Activated CD4-positive, alpha-beta T cell treated with anti-CD3 and anti-CD28 coated beads, Interleukin-2, amount 50 U/mL, for 24 hours (primary cell): ENCODE data around the gene NUTM2F.
"Not testable (repeated sequence)": the region's sequence is repeated elsewhere in the genome, so short reads cannot be mapped to it uniquely, and the experiment has no call there.

ENCODE experiments used
- DNase-seq, 2 donors: peaks; one replicate each; pipeline ENCODE4 v3.0.0-alpha.2; 2020; ENCODE audit warnings: low read depth in 1 of 2, low spot score in 1 of 2

The NUTM2F gene

DNA sequence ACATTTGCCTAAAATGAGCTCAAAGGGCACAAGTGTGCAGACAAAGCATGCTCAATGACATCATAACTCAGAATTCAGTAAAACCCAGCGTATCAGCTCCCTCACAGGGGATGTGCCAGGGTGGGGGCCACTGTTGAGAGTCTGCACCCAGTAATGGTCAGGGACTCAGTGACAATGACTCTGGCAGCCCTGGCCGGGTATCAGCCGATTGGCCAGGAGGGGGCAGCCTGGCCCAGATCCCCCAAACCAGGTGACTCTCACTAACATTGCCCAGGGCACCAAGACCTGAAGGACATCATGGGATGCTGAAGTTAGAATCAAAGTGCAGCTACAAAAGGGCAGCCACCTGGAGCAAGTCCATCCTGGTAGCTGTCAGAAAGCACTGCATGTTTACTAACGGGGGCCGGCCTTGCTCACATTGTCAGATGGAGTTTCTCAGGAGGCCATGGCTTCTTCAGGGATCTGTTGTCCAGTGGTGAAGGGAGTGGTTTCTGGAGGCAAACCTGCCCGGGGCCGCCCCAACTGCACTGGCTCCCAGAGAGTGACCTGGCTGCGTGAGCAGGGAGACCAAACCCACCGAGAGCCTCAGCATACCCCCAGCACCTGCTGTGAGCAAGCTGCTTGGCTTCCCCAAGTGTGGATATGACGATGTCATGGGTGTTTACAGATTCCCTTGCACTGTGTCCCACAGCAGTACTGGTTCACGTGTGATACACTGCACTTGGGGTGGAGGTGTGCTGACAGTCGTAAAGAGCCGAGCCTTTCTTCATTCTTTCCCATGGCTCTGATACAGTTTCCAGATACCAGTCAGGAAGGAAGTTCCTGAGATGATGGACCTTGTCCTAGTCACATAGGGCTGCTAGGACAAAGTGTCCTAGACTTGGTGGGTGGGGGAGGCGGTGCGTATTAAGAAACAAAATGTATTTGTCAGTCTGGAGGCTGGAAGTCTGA lies 13.1 kb downstream of the NUTM2F start:
- DNase-seq, result not testable (repeated sequence)

DNA sequence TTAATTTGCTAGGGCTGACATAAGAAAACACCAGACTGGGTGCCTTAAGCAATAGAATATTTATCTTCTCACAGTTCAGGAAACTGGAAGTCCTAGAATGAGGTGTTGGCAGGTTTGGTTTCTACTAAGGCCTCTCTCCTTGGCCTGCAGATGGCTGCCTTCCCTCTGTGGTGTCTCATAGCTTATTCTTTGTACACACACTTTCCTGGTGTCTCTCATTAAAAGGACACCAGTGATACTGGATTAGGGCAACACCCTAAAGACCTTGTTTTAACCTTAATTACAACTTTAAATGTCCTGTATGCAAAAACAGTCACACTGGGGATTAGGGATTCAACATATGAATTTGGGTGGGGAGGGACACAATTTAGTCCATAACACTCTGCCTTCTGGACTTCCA lies 25.1 kb downstream of the NUTM2F start:
- no peak for DNase-seq

- no peak for DNase-seq
Observed at GRCh38 chr9:94302426-94302825, 26.0 kb downstream of the NUTM2F start.

GRCh38 chr9:94301583-94301982 lies 26.9 kb downstream of the NUTM2F start:
- no peak for DNase-seq

GRCh38 chr9:94300470-94301301 lies 27.8 kb downstream of the NUTM2F start:
- no peak for DNase-seq

DNA sequence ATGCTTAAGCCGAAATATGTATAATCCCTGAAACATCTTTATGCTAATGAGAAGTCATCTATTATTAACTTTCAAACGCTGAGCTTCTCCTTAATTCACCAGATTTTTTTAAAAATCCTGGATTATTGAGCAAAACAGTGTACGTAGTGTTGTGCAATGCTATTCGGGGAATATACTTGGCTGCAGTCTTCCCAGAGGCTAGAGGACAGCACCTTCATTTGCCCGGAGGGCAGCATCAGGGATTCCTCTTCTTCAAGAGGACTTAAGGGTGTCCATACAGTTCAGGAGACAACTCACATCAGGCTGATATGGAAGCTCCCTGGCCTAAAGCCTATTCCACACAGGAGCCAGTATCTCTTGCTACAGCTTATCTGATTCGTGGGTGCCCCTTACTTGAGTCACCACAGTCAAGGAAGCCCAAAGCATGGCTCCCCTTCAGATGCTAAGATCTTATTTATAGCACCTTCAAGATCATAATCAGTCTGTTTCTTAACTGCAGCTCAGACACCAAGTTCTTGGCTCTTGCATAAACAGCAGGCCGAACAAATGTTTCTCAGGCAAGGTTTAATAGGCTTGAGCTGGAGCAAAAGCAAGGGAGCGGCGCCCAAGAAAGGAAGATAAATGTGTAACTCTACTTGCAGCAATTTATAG lies 29.4 kb downstream of the NUTM2F start:
- no peak for DNase-seq

GRCh38 chr9:94289691-94290090 lies 38.8 kb downstream of the NUTM2F start:
- no peak for DNase-seq

GRCh38 chr9:94287877-94288513 lies 40.4 kb downstream of the NUTM2F start:
- no peak for DNase-seq

DNA sequence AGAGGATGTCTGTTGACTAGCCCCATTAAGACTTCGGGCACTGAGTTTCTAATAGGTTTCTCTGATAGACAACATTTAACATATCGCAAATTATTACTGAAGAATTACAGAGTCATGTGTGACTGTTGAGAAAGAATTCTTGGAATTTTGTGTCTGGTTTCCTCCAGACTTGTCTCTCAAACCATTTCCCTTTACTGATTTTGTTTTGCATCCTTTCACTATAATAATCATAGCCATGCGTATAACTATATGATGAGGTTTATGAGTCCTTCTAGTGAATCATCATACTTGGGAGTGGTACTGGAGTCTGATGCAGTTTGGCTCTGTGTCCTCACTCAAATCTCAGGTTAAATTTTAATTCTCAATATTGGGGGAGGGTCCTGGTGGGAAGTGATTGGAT lies 42.3 kb downstream of the NUTM2F start:
- DNase-seq, result no peak

GRCh38 chr9:94281101-94281500 lies 47.3 kb downstream of the NUTM2F start:
- no peak for DNase-seq

DNA sequence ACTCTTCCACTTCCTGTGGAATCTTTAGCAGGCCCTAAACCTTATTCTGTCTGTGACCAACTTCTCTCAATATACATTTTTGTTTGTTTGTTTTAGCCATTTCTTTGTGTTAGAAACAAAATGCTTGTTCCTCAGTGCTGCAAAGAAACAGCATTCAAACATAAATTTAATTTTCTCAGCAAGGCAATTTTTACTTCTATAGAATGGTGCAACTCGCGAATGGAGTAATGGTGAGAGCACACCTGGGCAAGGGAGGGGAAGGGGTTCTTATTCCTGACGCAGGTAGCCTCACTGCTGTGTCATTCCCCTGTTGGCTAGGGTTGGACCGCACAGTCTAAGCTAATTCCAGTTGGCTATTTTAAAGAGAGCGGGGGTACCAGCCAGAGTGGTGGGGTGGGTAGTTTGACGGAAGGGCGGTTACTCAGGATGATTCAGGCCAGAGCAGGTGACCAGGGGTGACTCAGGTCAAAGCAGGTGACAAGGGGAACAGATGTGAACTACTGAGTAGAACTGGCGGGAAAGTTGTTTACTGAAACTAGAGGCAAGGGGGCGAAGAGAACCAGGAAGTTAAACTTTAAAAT lies 47.9 kb downstream of the NUTM2F start:
- no peak for DNase-seq

- no peak for DNase-seq
Observed at GRCh38 chr9:94277885-94278536, 50.4 kb downstream of the NUTM2F start.

DNA sequence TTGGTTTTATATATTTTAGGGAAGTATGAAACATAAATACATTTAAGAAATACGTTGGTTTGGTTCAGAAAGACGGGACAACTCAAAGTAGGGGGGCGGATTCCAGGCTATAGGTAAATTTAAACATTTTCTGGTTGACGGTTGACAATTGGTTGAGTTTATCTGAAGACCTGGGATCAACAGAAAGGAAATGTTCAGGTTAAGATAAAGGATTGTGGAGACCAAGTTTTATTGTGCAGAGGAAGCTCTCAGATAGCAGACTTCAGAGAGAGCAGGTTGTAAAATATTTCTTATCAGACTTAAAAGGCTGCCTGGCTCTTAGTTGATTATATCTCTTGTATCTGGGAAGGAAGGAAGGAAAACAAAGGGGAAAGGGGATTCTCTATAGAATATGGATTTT lies 51.4 kb downstream of the NUTM2F start:
- DNase-seq, result not testable (repeated sequence)

GRCh38 chr9:94270009-94270408 lies 58.4 kb downstream of the NUTM2F start:
- DNase-seq, result no peak

DNA sequence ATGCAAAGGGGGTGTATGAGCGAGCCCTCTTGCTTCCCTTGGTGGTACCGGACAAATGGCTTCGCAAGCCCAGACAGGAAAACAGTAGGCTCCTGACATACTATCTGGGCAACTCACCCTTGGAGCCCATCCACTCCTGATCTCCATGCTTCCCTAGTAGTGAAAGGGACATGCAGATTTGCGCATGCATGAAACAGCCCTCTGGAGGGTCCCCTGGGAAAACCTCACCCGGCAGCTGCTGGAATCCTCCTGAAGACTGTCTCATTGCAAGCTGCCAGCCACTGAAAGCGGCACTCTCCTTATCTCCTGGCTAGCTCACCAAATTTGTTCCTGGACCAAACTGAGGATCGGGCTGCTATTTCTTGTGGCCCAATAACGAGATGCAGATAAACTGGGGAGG lies 59.2 kb downstream of the NUTM2F start:
- DNase-seq, result no peak
